Measurements from ENCODE around the gene ABCG1. TPM values are rescaled to one million over a fixed set of nuclear protein-coding genes. Genes with fewer than 3 reads are reported as not detected.
"Not testable (repeated sequence)": the region's sequence is repeated elsewhere in the genome, so short reads cannot be mapped to it uniquely, and the experiment has no call there.

The ABCG1 gene
- total RNA-seq, 2 experiments from 2014 or later, result 16.7 to 17.3 TPM

DNA sequence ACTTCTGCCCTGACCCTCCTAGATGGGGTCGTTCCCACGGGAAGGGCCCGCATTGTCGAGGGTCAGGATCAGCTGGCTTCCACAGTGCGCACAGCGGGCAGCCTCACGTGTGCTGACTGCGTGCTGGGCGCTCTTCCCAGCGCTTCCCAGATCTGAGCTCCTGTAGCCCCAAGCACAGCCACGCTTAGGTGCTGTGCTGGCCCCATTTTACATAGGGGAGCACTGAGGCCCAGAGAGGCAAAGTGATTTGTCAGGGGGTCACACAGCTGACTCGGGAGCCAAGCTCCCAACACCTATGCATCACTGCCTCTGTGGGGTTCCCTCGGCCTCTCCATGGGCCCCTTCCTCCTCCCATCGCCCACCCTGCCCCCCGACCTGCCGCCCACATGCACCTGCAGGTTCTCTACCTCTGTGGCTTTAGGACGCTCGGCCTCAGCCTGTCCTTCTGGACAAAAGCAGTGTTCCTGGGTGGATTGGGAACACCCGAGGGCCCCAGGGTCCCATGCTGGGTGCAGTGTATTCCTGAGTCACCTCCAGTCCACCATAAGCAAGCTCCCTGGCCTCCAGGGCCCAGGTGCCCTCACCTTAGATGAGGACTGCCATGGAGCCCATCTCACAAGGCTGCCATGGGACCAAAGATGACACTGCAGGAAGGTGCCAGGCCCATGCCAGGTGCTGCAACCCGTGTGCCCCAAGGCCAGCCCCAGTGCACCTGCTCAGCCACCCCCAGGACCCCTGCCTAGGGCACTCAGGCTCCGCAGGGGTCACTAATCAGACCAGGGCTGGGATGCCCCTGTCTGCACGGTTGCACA, 73.0 kb downstream of the ABCG1 start:
- DNase-seq (ENCODE audit: low spot score), result peak; percentile 13
- Histone ChIP-seq H3K4me1 (ENCODE audit: insufficient read depth, low read length, poor library complexity, severe bottlenecking) (peaks cover under 1% of the 10 kb centered on the region), H3K4me2 (ENCODE audit: low read length) (no peak overlapping the region), H2AFZ (ENCODE audit: low read length) (no peak overlapping the region), H3K36me3 (ENCODE audit: insufficient read depth, low read length) (peaks cover 71% of the 10 kb centered on the region), H3K27ac (ENCODE audit: low read depth, low read length, poor library complexity, severe bottlenecking) (no peak overlapping the region), H3K79me2 (ENCODE audit: insufficient read depth, low read depth, low read length) (no peaks in the 10 kb centered on the region), H4K20me1 (ENCODE audit: insufficient read depth, low read length) (no peaks in the 10 kb centered on the region), H3K4me3 (ENCODE audit: low read depth, low read length, poor library complexity, severe bottlenecking) (no peak overlapping the region), H3K9me3 (ENCODE audit: low read length) (peaks cover 7% of the 10 kb centered on the region; the same call in 1 of the 2 replicates), H3K9me2 (ENCODE audit: insufficient read depth, low read length) (no peaks in the 10 kb centered on the region)
- no TSS peak for BruUV-seq (replicated peaks)
- CTCF ChIA-PET (ENCODE audit: unreplicated experiment), result no interaction called here
- no peak for TF ChIP-seq EZH2phosphoT487 (IDR thresholded peaks at IDR 0.05; ENCODE audit: borderline replicate concordance, low read depth, low read length)
- TF ChIP-seq, protein P1, sequence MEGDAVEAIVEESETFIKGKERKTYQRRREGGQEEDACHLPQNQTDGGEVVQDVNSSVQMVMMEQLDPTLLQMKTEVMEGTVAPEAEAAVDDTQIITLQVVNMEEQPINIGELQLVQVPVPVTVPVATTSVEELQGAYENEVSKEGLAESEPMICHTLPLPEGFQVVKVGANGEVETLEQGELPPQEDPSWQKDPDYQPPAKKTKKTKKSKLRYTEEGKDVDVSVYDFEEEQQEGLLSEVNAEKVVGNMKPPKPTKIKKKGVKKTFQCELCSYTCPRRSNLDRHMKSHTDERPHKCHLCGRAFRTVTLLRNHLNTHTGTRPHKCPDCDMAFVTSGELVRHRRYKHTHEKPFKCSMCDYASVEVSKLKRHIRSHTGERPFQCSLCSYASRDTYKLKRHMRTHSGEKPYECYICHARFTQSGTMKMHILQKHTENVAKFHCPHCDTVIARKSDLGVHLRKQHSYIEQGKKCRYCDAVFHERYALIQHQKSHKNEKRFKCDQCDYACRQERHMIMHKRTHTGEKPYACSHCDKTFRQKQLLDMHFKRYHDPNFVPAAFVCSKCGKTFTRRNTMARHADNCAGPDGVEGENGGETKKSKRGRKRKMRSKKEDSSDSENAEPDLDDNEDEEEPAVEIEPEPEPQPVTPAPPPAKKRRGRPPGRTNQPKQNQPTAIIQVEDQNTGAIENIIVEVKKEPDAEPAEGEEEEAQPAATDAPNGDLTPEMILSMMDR (conservative IDR thresholded peaks at IDR 0.05; ENCODE audit: low read length), result no peak
- intact Hi-C loops (cut with micrococcal nuclease; ENCODE audit: unreplicated experiment), result no loop called here
- POLR2A ChIA-PET, result interaction anchor here (1.3 to 1.6 kb wide), 2 partner anchors 11 to 12 kb away, joined by 3 read pairs; no protein-coding TSS in a partner anchor

DNA sequence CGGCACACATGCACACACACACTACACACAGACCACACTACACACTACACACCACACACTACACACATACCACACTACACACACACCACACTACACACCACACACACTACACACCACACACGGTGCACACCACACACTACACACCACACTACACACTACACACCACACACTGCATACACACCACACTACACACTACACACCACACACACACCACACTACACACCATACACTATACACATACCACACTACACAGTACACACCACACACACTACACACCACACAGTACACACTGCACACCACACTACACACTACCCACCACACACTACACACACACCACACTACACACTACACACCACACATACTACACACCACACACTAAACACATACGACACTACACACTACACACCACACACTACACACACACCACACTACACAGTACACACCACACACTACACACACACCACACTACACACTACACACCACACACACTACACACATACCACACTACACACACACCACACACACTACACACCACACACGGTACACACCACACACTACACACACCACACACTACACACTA, 73.7 kb downstream of the ABCG1 start:
- H3K79me2 ChIP-seq (ENCODE audit: insufficient read depth, low read depth, low read length); H4K20me1 ChIP-seq (ENCODE audit: insufficient read depth, low read length); intact Hi-C loops (cut with micrococcal nuclease; ENCODE audit: unreplicated experiment); CTCF ChIA-PET (ENCODE audit: unreplicated experiment); H3K4me1 ChIP-seq (ENCODE audit: insufficient read depth, low read length, poor library complexity, severe bottlenecking); H3K9me3 ChIP-seq (ENCODE audit: low read length); BruUV-seq (replicated peaks); H3K27ac ChIP-seq (ENCODE audit: low read depth, low read length, poor library complexity, severe bottlenecking); POLR2A ChIA-PET; H3K4me2 ChIP-seq (ENCODE audit: low read length); H2AFZ ChIP-seq (ENCODE audit: low read length); H3K9me2 ChIP-seq (ENCODE audit: insufficient read depth, low read length); H3K4me3 ChIP-seq (ENCODE audit: low read depth, low read length, poor library complexity, severe bottlenecking); DNase-seq (ENCODE audit: low spot score): not testable (repeated sequence)
- H3K36me3 ChIP-seq (ENCODE audit: insufficient read depth, low read length), result peaks cover 72% of the 10 kb centered on the region

DNA sequence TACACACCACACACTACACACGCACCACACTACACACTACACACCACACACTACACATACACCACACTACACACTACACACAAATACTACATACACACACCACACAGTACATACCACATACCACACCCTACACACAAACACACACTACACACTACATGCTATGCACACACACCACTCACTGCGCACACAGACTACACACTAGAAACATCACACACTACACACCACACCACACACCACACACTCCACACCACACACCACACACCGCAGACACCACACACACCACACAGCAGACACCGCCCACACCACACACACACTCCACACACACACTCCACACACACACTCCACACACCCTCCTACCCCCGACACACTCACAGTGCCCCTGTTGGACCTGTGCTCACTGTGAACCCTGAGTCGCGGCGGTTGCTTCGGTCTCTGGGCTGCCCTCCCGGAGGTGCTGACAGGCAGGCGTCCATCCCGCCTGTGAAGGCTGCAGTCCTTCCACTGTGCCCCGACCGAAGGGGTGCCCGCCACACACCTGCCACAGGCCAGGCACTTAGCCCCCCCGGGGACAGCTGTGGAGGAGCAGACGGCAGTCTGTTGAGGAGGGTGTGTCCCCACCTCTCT, 74.8 kb downstream of the ABCG1 start:
- Histone ChIP-seq H2AFZ (ENCODE audit: low read length) (no peak overlapping the region), H4K20me1 (ENCODE audit: insufficient read depth, low read length) (no peaks in the 10 kb centered on the region), H3K9me3 (ENCODE audit: low read length) (peaks cover 7% of the 10 kb centered on the region; the same call in 1 of the 2 replicates), H3K36me3 (ENCODE audit: insufficient read depth, low read length) (peaks cover 64% of the 10 kb centered on the region), H3K79me2 (ENCODE audit: insufficient read depth, low read depth, low read length) (no peaks in the 10 kb centered on the region), H3K4me1 (ENCODE audit: insufficient read depth, low read length, poor library complexity, severe bottlenecking) (no peaks in the 10 kb centered on the region), H3K4me3 (ENCODE audit: low read depth, low read length, poor library complexity, severe bottlenecking) (no peak overlapping the region), H3K27ac (ENCODE audit: low read depth, low read length, poor library complexity, severe bottlenecking) (no peak overlapping the region), H3K4me2 (ENCODE audit: low read length) (no peak overlapping the region), H3K9me2 (ENCODE audit: insufficient read depth, low read length) (no peaks in the 10 kb centered on the region)
- CTCF ChIA-PET (ENCODE audit: unreplicated experiment), result no interaction called here
- no peak for DNase-seq (ENCODE audit: low spot score)
- intact Hi-C loops (cut with micrococcal nuclease; ENCODE audit: unreplicated experiment), result no loop called here
- TSS peak; percentile 34 for BruUV-seq (replicated peaks)
- TF ChIP-seq EZH2phosphoT487 (IDR thresholded peaks at IDR 0.05; ENCODE audit: borderline replicate concordance, low read depth, low read length), result no peak
- TF ChIP-seq, protein P1 (conservative IDR thresholded peaks at IDR 0.05; ENCODE audit: low read length), result no peak
- POLR2A ChIA-PET, result no interaction called here
